Epithelial cell of proximal tubule (primary cell): ENCODE results near the gene NBAS. TPM values are rescaled to one million over a fixed set of nuclear protein-coding genes. Genes with fewer than 3 reads are reported as not detected.

Source experiments
- DNase-seq: peaks from one replicate; pipeline ENCODE4 v3.0.0-alpha.2; 2011; ENCODE audit warnings: low read depth
- H3K4me3 ChIP-seq: 2 replicates; pipeline ENCODE4 v1.5.1; 2011; ENCODE audit warnings: low read depth, mild to moderate bottlenecking, low read length
- total RNA-seq: library from RNA; depleted of rRNA; stranded (reverse); fragments of >200 nt; gene quantifications from 2 replicates; pipeline ENCODE4 v1.2.3, GENCODE V29; 2015
- TF ChIP-seq, protein P1 (sequence below): conservative IDR thresholded peaks from 2 replicates; pipeline ENCODE4 v1.5.1; 2012; ENCODE audit warnings: low read depth, mild to moderate bottlenecking, low read length

Gene NBAS
- total RNA-seq, 1 donor from 2014 or later, result 48.4 TPM

DNA sequence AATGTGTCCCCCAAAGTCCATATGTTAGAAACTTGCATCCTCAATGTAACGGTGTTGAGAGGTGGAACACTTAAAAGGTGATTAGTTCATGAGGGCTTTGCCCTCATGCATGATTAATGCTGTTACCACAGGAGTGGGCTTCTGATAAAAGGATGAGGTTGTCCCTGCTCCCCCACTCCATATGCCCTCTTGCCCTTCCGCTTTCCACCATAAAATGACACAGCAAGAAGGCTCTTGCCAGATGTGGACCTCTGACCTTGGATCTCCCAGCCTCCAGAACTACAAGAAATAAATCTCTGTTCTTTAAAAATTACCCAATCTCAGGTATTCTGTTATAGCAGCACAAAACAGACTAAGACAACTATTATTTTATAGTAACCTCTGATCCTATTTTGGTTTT, 412.1 kb downstream of the NBAS start:
- TF ChIP-seq, protein P1, sequence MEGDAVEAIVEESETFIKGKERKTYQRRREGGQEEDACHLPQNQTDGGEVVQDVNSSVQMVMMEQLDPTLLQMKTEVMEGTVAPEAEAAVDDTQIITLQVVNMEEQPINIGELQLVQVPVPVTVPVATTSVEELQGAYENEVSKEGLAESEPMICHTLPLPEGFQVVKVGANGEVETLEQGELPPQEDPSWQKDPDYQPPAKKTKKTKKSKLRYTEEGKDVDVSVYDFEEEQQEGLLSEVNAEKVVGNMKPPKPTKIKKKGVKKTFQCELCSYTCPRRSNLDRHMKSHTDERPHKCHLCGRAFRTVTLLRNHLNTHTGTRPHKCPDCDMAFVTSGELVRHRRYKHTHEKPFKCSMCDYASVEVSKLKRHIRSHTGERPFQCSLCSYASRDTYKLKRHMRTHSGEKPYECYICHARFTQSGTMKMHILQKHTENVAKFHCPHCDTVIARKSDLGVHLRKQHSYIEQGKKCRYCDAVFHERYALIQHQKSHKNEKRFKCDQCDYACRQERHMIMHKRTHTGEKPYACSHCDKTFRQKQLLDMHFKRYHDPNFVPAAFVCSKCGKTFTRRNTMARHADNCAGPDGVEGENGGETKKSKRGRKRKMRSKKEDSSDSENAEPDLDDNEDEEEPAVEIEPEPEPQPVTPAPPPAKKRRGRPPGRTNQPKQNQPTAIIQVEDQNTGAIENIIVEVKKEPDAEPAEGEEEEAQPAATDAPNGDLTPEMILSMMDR, result no peak
- no peak overlapping the region for H3K4me3 ChIP-seq
- DNase-seq, result no peak

DNA sequence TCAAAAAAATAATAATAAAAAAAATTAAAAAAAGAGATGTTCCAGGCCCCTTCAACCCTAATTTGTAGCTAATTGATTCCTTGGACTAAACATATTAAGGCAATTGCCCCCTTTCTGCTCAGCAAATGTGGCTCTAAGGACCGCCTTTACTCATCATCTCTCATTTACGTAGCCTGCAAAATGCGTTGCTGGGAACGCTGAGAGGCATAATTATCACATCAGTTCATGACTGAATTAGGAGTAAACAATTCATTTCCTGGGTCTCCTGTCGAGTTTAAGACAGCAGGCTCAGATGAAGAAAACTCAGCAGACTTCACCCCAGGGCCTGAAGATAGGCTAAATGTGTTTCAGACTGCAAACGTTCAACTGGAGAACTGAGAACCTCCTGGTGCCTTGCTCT, 413.5 kb downstream of the NBAS start:
- TF ChIP-seq, protein P1, result no peak
- DNase-seq, result no peak
- H3K4me3 ChIP-seq, result no peak overlapping the region

DNA sequence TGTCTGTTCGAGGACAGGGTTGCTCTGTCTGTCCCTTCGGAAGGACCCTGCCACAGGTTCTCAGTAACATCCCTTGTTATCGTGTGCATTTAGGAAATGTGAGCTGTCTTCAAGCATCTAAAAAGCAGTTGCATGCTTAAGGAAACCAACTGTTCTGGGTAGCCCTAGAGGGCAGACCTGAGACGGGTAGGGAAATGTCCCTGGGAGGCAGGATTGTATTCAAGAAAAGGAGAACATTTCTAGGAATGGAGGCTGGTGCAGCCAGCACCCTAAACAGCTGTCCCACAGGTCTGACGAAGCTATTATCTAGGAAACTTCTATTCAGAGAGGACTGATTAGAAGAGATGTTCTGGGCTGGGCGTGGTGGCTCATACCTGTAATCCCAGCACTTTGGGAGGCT, 414.2 kb downstream of the NBAS start:
- TF ChIP-seq, protein P1, result no peak
- no peak overlapping the region for H3K4me3 ChIP-seq
- no peak for DNase-seq

DNA sequence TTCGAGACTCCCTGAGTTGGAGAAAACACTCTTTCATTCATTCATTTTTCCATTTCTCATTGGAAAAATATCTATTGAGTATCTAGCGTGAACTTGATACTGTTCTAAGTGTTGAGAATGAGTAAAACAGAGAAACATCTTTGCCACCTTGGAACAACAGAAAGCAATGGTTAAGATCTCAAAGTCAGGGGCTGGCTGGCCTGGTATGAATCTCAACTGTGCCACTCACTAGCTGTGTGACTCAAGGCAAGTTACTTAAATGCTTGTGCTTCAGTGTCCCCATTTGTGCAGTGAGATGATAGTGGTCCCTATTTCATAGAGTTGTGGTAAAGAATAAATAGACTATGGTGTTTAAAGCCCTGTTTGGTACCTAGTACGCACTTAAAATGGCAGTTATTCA, 415.2 kb downstream of the NBAS start:
- TF ChIP-seq, protein P1, result no peak
- no peak overlapping the region for H3K4me3 ChIP-seq
- DNase-seq, result no peak

DNA sequence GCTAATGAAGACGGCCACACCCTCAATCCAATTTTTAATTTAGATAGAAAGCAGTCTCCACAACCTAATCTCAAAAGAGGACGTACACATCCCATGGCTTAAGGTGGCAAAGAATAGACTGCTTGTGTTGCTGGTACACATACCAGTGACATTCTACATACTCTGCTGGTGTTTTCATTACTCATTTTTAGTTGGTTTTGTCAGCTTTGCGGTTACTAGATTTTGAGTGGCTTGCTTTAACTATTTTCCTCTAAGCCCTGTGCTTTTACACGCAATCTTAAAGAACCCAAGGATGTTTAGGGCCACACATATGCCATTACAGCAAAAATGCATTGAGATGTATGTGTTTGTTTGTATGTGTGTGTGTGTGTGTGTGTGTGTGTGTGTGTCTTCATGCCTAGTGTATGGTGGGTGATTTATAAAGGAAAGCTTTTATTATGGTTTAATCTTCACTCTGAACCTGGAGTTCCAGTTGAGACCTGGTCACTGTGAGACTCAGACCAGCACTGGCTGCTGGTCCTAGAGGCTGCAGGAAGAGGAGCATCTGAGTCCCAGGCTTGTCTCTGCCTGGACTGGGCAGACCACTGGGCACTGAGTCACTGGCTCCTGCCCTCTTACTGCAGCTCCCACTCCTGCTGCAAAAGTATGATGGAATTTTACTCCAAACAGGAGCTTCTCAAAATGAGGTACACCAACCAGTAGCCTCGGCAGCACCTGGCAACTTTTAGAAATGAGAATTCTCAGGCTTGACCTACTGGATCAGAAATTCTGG, 415.9 kb downstream of the NBAS start:
- TF ChIP-seq, protein P1, result no peak
- no peak overlapping the region for H3K4me3 ChIP-seq
- no peak for DNase-seq

DNA sequence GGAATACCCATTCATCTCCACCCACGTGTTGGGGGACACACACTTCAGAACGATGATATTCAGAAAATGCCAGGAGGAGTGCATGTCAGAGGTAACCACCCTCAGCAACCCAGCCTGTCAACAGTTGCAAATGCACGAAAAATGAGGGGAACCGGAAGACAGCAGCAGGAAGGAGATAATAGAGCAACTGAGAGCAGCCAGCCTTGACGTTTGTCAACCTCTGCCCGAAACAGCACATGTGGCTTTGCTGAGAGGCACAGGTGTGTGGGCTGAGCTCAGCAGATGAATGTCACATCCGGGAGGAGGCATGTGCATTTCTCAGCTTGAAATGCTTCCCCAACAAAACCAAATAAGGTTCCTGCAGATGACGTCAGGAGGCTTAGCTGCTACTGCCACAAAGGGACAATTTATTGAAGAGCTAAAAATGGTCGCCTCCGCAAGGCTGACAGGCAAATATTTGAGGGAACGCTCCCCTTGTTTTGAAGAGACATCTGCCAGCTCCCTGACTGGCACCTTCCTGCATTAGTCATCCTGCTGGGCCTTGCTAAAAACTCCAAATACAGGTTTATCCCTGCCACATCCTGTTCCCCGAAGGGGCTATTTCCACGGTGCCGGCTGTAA, 419.0 kb downstream of the NBAS start:
- TF ChIP-seq, protein P1, result no peak
- no peak overlapping the region for H3K4me3 ChIP-seq
- no peak for DNase-seq

DNA sequence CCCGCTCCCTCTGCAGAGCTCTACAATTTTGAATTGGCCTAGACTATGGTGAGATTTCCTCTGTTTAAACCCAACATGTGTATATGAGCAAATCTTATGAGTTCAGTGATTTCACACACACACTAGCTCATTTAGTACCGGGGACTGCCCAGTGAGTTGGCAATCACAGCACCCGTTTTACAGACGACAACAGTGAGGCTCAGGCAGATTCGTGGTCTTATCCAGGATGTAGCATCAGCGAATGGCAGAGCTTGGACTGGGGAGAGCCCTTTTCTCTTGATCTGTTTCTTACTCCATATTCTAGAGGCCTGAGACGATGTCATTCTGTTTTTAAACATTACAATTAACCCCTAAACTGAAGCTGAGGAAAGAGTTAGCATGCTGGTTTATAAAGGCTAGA, 419.9 kb downstream of the NBAS start:
- no peak overlapping the region for H3K4me3 ChIP-seq
- DNase-seq, result no peak
- TF ChIP-seq, protein P1, result no peak
